GM20000 (cell line): ENCODE data around the gene WDR6.

ENCODE experiments used
- DNase-seq: peaks from one replicate; pipeline ENCODE4 v3.0.0; 2012; ENCODE audit warnings: low spot score
- TF ChIP-seq, protein P1 (sequence below): IDR thresholded peaks from 2 replicates; pipeline ENCODE4 v1.5.1; 2012; ENCODE audit warnings: mild to moderate bottlenecking, control low read depth; ENCODE audit errors: extremely low read depth, missing control alignments

The WDR6 gene, protein sequence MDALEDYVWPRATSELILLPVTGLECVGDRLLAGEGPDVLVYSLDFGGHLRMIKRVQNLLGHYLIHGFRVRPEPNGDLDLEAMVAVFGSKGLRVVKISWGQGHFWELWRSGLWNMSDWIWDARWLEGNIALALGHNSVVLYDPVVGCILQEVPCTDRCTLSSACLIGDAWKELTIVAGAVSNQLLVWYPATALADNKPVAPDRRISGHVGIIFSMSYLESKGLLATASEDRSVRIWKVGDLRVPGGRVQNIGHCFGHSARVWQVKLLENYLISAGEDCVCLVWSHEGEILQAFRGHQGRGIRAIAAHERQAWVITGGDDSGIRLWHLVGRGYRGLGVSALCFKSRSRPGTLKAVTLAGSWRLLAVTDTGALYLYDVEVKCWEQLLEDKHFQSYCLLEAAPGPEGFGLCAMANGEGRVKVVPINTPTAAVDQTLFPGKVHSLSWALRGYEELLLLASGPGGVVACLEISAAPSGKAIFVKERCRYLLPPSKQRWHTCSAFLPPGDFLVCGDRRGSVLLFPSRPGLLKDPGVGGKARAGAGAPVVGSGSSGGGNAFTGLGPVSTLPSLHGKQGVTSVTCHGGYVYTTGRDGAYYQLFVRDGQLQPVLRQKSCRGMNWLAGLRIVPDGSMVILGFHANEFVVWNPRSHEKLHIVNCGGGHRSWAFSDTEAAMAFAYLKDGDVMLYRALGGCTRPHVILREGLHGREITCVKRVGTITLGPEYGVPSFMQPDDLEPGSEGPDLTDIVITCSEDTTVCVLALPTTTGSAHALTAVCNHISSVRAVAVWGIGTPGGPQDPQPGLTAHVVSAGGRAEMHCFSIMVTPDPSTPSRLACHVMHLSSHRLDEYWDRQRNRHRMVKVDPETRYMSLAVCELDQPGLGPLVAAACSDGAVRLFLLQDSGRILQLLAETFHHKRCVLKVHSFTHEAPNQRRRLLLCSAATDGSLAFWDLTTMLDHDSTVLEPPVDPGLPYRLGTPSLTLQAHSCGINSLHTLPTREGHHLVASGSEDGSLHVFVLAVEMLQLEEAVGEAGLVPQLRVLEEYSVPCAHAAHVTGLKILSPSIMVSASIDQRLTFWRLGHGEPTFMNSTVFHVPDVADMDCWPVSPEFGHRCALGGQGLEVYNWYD

DNA sequence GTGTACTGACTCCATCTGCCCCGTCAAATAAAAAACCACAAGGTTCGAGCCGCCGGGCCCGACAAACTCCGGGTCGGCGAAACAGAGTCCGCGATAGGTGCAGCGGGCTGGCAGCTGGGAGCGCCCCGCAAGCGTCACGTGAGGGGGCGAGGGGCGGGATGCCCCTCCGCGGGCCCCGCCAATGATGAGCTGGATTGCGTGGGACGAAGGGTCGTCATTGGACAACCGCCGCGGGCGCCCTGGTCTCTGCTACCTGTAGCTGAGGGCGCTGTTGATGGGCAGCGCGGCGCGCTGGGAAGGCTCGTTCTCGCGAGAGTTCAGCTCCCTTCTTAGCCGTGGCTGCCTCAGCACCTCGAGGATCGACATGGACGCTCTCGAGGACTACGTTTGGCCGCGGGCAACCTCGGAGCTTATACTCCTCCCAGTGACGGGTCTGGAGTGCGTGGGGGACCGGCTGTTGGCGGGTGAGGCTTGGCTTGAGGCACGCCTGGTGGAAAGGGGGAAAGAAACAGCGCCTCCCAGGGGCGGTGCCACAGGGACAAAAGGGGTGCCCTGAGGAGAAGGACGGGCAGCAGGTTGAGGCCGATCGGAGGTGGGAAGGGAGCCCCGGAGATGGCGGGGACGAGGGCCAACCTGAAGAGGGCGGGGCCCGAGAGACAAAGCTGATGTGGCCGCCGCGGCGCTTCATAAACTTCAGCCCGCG, at the start of gene WDR6:
Gene WDR6, plus strand, starts transcription at position 324 of the 703 bp plus-strand sequence. Its CDS starts 41 bp downstream, at position 365.
- DNase-seq = peak; percentile 97
- TF ChIP-seq, protein P1, sequence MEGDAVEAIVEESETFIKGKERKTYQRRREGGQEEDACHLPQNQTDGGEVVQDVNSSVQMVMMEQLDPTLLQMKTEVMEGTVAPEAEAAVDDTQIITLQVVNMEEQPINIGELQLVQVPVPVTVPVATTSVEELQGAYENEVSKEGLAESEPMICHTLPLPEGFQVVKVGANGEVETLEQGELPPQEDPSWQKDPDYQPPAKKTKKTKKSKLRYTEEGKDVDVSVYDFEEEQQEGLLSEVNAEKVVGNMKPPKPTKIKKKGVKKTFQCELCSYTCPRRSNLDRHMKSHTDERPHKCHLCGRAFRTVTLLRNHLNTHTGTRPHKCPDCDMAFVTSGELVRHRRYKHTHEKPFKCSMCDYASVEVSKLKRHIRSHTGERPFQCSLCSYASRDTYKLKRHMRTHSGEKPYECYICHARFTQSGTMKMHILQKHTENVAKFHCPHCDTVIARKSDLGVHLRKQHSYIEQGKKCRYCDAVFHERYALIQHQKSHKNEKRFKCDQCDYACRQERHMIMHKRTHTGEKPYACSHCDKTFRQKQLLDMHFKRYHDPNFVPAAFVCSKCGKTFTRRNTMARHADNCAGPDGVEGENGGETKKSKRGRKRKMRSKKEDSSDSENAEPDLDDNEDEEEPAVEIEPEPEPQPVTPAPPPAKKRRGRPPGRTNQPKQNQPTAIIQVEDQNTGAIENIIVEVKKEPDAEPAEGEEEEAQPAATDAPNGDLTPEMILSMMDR = peak; percentile 35

DNA sequence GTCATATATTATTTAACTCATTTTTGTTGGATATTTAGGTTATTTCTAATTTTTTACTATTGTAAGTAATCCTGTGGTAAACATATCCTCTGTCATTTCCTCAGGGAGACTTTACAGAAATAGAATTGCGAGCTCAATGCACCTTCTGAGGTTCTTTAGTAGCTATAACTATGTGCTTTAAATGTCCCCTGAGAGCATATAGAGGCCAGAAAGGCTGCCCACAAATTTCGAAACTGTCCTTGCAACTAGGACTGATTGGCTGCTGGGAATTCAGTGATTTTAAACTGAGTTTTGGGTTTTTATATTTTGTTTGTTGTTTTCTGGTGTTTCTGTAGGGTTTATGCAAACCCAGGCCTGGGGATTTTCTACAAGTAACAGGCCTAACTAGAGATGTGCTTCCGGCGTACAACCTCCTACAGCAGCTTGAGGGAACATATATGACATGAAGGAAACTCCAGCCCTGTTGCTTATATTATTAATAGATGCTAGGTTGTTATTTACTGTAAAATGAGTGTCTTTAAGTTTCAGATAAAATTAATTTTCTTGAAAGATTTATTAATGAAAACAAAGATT, 46.3 kb upstream of the WDR6 start:
- TF ChIP-seq, protein P1 = no peak
- peak; percentile 42 for DNase-seq

DNA sequence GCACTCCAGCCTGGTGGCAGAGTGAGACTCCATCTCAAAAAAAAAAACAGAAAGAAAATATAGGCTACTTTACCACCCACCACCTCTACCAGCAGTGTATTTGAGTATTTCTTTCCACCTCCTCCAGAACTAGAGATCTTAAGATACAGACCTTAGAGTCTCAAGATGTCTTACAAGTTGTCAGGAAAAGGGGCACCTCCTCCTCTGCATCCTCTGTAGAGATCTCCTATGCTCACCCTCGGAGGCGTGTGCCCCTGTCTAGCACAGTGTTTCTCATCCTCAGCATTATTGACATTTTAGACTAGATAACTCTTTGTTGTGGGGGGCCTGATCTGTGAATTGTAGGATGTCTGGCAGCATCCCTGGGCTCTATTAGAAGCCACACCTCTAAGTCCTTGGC, 44.9 kb upstream of the WDR6 start:
- DNase-seq = no peak
- TF ChIP-seq, protein P1 = no peak

DNA sequence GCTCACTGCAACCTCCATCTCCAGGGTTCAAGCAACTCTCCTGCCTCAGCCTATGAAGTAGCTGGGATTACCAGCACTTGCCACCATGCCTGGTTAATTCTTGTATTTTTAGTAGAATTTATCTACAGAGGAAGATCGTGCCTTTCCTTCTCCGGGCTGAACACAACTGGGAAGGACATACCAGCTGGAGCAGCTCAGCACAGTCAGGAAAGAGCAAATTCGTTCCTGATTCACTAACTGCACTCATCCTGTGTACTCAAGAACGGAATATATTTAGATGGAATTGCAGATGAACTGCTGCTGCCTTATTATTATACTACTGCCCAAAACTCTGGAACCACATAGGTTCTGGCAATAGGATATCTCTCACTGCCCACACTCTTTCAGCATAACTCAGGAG, 44.3 kb upstream of the WDR6 start:
- no peak for DNase-seq
- TF ChIP-seq, protein P1 = no peak

DNA sequence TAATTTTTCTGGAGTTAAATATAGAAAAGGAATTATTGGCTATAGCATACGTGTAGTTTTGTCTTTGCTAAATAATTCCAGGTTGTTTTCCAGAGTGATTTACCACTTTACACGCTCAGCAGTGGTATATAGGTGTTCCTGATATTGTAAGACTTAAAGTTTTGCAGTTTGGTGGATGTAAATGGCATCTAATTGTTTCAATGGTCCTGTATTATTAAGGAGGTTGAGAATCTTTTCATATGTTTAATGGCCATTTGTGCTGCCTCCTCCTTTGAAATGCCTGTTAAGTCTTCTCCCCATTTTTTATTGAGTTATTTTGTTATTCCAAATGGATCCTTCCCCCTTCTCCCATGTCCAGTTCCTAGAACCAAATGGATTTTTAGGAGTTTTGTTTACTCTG, 43.6 kb upstream of the WDR6 start:
- DNase-seq = no peak
- TF ChIP-seq, protein P1 = no peak

DNA sequence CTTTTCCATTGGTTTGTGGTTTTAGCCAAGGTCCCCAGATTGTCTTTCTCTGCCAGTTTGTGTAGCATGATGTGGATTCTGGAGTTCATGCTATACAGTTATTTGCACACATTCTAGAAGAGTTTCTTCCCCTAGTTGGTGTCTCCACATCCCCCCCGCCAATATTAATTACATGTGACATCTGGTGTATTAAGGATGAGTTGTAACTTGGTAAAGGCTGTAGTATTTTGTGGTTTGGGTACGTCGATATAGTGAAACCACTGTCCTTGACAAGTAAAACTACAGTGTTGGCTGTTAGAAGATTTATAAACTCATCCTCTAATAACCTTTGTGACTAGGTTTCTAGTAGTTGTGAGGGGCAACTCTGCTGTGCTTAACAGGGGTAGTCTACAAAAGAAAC, 40.8 kb upstream of the WDR6 start:
- DNase-seq = no peak
- TF ChIP-seq, protein P1 = no peak
